Right atrium auricular region (tissue), 2 donors: ENCODE measurements around the gene IGSF21. TPM values are rescaled to one million over a fixed set of nuclear protein-coding genes. Genes with fewer than 3 reads are reported as not detected.

Experiments
- DNase-seq: peaks from one replicate; pipeline ENCODE4 v3.0.0-alpha.2; 2019; ENCODE audit warnings: low spot score
- H3K27ac ChIP-seq, 2 donors: fragments of 200-600 bp; sonication (generic); 1 replicate in 1 of 2; 2 replicates in 1 of 2; pipeline ENCODE4 v1.5.1; 2016 to 2019
- H3K27me3 ChIP-seq, 2 donors: fragments of 200-600 bp; sonication (generic); one replicate each; pipeline versions ENCODE4 v1.5.1 to v1.6.0; 2017 to 2019
- H3K36me3 ChIP-seq: fragments of 200-600 bp; sonication (generic); one replicate; pipeline ENCODE4 v1.5.1; 2016
- H3K4me1 ChIP-seq, 2 donors: fragments of 200-600 bp; sonication (generic); one replicate each; pipeline versions ENCODE4 v1.5.1 to v1.6.0; 2017 to 2019
- H3K4me3 ChIP-seq, 2 donors: fragments of 200-600 bp; sonication (generic); 1 replicate in 1 of 2; 2 replicates in 1 of 2; pipeline ENCODE4 v1.5.1; 2017 to 2019; ENCODE audit warnings: mild to moderate bottlenecking in 1 of 2, moderate library complexity in 1 of 2
- H3K9me3 ChIP-seq, 2 donors: fragments of 200-600 bp; sonication (generic); one replicate each; pipeline ENCODE4 v1.5.1; 2019
- total RNA-seq, 2 donors: library from RNA; depleted of rRNA; stranded (reverse); fragments of >200 nt; gene quantifications; one replicate each; pipeline ENCODE4 v1.1.0, GENCODE V29; 2016
- TF ChIP-seq, protein P1 (sequence below), 2 donors: fragments of 200-600 bp; sonication (generic); IDR thresholded peaks; one replicate each; pipeline ENCODE4 v1.5.1; 2019; ENCODE audit warnings: antibody characterized with exemption in 2 of 2

The IGSF21 gene
- total RNA-seq, 2 donors from 2014 or later = 1.8 to 6.0 TPM

GRCh38 chr1:18110968-18111367 is 3.4 kb downstream of the IGSF21 start:
- Histone ChIP-seq H3K36me3 (no peaks in the 10 kb centered on the region), H3K9me3 (no peaks in the 10 kb centered on the region), H3K4me3 (peak overlapping the region; percentile 2 to 36), H3K27ac (no peak overlapping the region), H3K27me3 (peaks cover 15 to 34% of the 10 kb centered on the region in 2 donors), H3K4me1 (peaks cover 0 to 34% of the 10 kb centered on the region in 2 donors)
- no peak for DNase-seq
- TF ChIP-seq, protein P1, sequence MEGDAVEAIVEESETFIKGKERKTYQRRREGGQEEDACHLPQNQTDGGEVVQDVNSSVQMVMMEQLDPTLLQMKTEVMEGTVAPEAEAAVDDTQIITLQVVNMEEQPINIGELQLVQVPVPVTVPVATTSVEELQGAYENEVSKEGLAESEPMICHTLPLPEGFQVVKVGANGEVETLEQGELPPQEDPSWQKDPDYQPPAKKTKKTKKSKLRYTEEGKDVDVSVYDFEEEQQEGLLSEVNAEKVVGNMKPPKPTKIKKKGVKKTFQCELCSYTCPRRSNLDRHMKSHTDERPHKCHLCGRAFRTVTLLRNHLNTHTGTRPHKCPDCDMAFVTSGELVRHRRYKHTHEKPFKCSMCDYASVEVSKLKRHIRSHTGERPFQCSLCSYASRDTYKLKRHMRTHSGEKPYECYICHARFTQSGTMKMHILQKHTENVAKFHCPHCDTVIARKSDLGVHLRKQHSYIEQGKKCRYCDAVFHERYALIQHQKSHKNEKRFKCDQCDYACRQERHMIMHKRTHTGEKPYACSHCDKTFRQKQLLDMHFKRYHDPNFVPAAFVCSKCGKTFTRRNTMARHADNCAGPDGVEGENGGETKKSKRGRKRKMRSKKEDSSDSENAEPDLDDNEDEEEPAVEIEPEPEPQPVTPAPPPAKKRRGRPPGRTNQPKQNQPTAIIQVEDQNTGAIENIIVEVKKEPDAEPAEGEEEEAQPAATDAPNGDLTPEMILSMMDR (IDR thresholded peaks at IDR 0.05) = no peak

DNA sequence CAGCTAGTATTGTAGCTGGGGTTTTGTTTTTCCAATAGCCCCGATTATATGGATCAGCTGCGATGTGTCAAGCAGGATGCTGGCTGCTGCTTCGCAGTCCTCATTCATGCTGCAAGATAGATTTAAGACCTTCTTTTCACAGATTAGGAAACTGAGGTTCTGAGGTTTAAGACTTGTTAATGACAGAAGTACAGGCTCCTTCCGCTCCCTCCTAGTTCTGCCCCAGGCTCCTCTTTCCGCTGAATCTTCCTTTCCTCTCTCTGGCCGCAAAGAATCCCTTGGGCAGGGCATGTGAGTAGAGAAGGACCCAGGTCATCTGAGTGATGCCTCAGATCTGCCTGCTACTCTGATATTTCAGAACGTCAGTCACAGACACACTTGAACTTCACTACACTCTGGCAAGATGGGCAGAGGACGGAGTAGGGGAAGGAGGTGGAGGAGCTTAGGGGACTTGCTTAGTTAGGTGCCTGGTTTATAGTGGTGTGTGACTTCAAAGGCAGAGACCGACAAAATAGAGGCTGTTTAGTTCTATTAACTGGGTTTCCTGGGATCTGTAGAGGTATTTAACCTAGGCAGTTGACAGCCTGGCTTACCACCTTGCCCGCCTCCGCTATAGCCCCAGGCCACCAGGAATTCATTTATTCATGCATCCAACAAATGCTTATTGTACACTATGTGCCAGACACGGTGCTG is 4.2 kb downstream of the IGSF21 start:
- Histone ChIP-seq H3K27me3 (peaks cover 15 to 30% of the 10 kb centered on the region in 2 donors), H3K4me3 (no peak overlapping the region), H3K9me3 (no peaks in the 10 kb centered on the region), H3K27ac (no peak overlapping the region), H3K4me1 (peaks cover 0 to 34% of the 10 kb centered on the region in 2 donors), H3K36me3 (no peaks in the 10 kb centered on the region)
- TF ChIP-seq, protein P1 (IDR thresholded peaks at IDR 0.05) = no peak
- no peak for DNase-seq

- Histone ChIP-seq H3K4me3 (no peak overlapping the region), H3K4me1 (peaks cover 0 to 28% of the 10 kb centered on the region in 2 donors), H3K36me3 (no peaks in the 10 kb centered on the region), H3K27ac (no peak overlapping the region), H3K27me3 (peaks cover 13 to 21% of the 10 kb centered on the region in 2 donors), H3K9me3 (no peaks in the 10 kb centered on the region)
- no peak for DNase-seq
- TF ChIP-seq, protein P1 (IDR thresholded peaks at IDR 0.05) = no peak
Observed at GRCh38 chr1:18112611-18113010, 5.0 kb downstream of the IGSF21 start.

DNA sequence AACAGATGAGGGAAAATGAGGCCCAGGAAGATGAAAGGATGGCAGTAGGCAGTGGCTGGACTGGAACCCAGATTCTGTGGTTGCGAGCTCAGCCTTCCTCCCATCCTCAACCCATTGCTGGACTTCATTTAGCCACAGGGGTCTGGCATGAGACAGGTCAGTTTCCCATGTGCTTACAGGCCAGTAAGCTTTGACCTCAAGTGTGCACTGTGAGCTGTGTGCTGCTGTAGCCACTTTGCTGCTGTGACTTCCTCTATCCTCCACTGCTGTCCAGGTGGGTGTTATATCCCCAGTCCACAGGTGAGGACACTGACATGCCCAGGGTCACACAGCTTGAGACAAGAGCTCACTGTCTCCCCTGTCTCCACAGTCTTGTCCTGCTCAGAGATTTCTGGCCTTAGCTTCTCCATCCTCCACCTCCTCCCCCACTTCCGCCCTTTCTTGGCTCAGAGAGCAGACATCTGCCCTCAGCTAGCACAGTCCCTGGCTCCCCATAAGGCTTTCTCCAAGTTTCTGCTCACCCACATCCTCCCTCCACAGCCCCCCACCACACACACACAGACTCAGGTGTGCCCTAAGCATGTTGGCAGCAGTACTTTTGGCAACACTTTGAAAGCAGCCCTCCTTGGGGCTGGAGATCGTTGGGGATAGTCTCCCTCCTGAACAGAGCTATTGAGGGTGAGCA is 7.3 kb downstream of the IGSF21 start:
- no peaks in the 10 kb centered on the region for H3K36me3 ChIP-seq
- H3K27me3 ChIP-seq = peaks cover under 1 to 12% of the 10 kb centered on the region in 2 donors
- H3K9me3 ChIP-seq = no peaks in the 10 kb centered on the region
- TF ChIP-seq, protein P1 (IDR thresholded peaks at IDR 0.05) = no peak
- no peak for DNase-seq
- no peak overlapping the region for H3K4me3 ChIP-seq
- peaks cover 0 to 12% of the 10 kb centered on the region in 2 donors for H3K4me1 ChIP-seq
- H3K27ac ChIP-seq = no peak overlapping the region

DNA sequence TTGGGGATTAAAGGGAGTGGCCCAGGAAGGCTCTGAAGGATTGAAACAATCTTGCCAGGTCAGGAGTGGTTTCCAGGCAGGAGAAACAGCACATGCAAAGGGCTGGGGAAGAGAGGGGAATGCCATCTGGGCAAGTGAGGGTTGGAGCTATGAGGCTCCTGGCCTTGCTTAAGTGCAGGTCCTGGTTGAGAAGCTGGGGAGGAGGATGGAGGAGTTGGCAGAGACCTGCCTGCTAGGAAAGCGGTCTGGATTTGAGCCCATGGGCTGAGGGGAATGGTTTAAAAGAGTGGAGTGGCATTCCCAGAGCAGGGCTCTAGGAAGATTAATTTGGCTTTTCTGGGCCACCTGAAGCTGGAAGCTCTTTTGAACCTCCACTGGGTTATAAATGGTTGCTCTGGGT is 9.2 kb downstream of the IGSF21 start:
- Histone ChIP-seq H3K4me1 (no peaks in the 10 kb centered on the region), H3K4me3 (no peak overlapping the region), H3K9me3 (no peaks in the 10 kb centered on the region), H3K36me3 (no peaks in the 10 kb centered on the region), H3K27ac (no peak overlapping the region), H3K27me3 (no peaks in the 10 kb centered on the region)
- DNase-seq = no peak
- TF ChIP-seq, protein P1 (IDR thresholded peaks at IDR 0.05) = no peak
